HG03175 (cell line): ENCODE data around the gene SEZ6L2.
"Not testable (repeated sequence)": the region's sequence is repeated elsewhere in the genome, so short reads cannot be mapped to it uniquely, and the experiment has no call there.

Experiments
- ATAC-seq: cut with Tn5 transposase; IDR thresholded peaks from one replicate; pipeline ENCODE4 v1.9.1; 2021; ENCODE audit warnings: mild to moderate bottlenecking, moderate library complexity; ENCODE audit not compliant: unreplicated experiment

SEZ6L2 gene

GRCh38 chr16:29899516-29900101 is at the start of gene SEZ6L2:
TSS of gene SEZ6L2 (minus strand) at chr16:29899550. CDS start at chr16:29899019, 531 bp downstream.
- ATAC-seq, result peak; percentile 64

GRCh38 chr16:29947897-29948296 is 48.5 kb upstream of the SEZ6L2 start:
- no peak for ATAC-seq

GRCh38 chr16:29943846-29944799 is 44.8 kb upstream of the SEZ6L2 start:
- no peak for ATAC-seq

- ATAC-seq, result no peak
Measured at GRCh38 chr16:29940656-29941055, 41.3 kb upstream of the SEZ6L2 start.

- not testable (repeated sequence) for ATAC-seq
Measured at GRCh38 chr16:29931750-29932149, 32.4 kb upstream of the SEZ6L2 start.

GRCh38 chr16:29927070-29927905 is 27.9 kb upstream of the SEZ6L2 start:
- ATAC-seq, result no peak

GRCh38 chr16:29926711-29927052 is 27.3 kb upstream of the SEZ6L2 start:
- no peak for ATAC-seq

- ATAC-seq, result peak; percentile 88
Measured at GRCh38 chr16:29925781-29926710, 26.7 kb upstream of the SEZ6L2 start, which contains the start of gene KCTD13. TSS of gene KCTD13 (minus strand) at chr16:29926226. CDS start at chr16:29926033, 193 bp downstream.

GRCh38 chr16:29925105-29925756 is 25.9 kb upstream of the SEZ6L2 start:
- no peak for ATAC-seq

- ATAC-seq, result no peak
Measured at GRCh38 chr16:29922986-29923501, 23.7 kb upstream of the SEZ6L2 start.

- ATAC-seq, result no peak
Measured at GRCh38 chr16:29922326-29922725, 23.0 kb upstream of the SEZ6L2 start.

GRCh38 chr16:29921034-29921385 is 21.7 kb upstream of the SEZ6L2 start:
- ATAC-seq, result no peak

GRCh38 chr16:29920288-29921033 is 21.1 kb upstream of the SEZ6L2 start:
- ATAC-seq, result no peak

- ATAC-seq, result no peak
Measured at GRCh38 chr16:29916979-29917378, 17.6 kb upstream of the SEZ6L2 start.

- ATAC-seq, result no peak
Measured at GRCh38 chr16:29915590-29916247, 16.4 kb upstream of the SEZ6L2 start.

GRCh38 chr16:29913514-29913913 is 14.2 kb upstream of the SEZ6L2 start:
- ATAC-seq, result no peak

GRCh38 chr16:29912087-29912486 is 12.7 kb upstream of the SEZ6L2 start:
- ATAC-seq, result no peak

GRCh38 chr16:29911676-29912010 is 12.3 kb upstream of the SEZ6L2 start:
- no peak for ATAC-seq
